ENCODE data around the gene TAGAP. TPM values are rescaled to one million over a fixed set of nuclear protein-coding genes. Genes with fewer than 3 reads are reported as not detected.
A peak's percentile ranks its signal among the peaks of the same experiment; 100 is the strongest.

The TAGAP gene
- total RNA-seq, 1 donor from 2014 or later: 9.2 TPM

GRCh38 chr6:159083146-159083545 is 38.4 kb upstream of the TAGAP start:
- intact Hi-C loops (cut with DNase I): no loop called here
- Histone ChIP-seq H3K27ac (no peak overlapping the region), H3K27me3 (no peaks in the 10 kb centered on the region), H3K36me3 (no peaks in the 10 kb centered on the region), H3K9me3 (no peaks in the 10 kb centered on the region), H3K4me1 (no peaks in the 10 kb centered on the region), H3K4me3 (no peak overlapping the region)
- no peak for TF ChIP-seq CTCF (IDR thresholded peaks at IDR 0.05)
- DNase-seq (ENCODE audit: low spot score in 2 of 2): no peak

- no peak for DNase-seq (ENCODE audit: low spot score in 2 of 2)
Measured at GRCh38 chr6:159082039-159082815, 37.4 kb upstream of the TAGAP start.

GRCh38 chr6:159080217-159080976 is 35.6 kb upstream of the TAGAP start:
- no peak for TF ChIP-seq CTCF (IDR thresholded peaks at IDR 0.05)
- DNase-seq (ENCODE audit: low spot score in 2 of 2): peak in 1 of 2 donors; percentile 27
- no peaks in the 10 kb centered on the region for H3K9me3 ChIP-seq

More at GRCh38 chr6:159082039-159082815, 37.4 kb upstream of the TAGAP start:
- Histone ChIP-seq H3K4me3 (no peak overlapping the region), H3K27me3 (no peaks in the 10 kb centered on the region), H3K27ac (no peak overlapping the region), H3K4me1 (no peaks in the 10 kb centered on the region), H3K36me3 (no peaks in the 10 kb centered on the region), H3K9me3 (no peaks in the 10 kb centered on the region)
- TF ChIP-seq CTCF (IDR thresholded peaks at IDR 0.05): no peak
- intact Hi-C loops (cut with DNase I): no loop called here

GRCh38 chr6:159079367-159079766 is 34.6 kb upstream of the TAGAP start:
- no peak for TF ChIP-seq CTCF (IDR thresholded peaks at IDR 0.05)
- Histone ChIP-seq H3K36me3 (no peaks in the 10 kb centered on the region), H3K27me3 (no peaks in the 10 kb centered on the region), H3K27ac (no peak overlapping the region), H3K9me3 (no peaks in the 10 kb centered on the region), H3K4me1 (no peaks in the 10 kb centered on the region), H3K4me3 (no peak overlapping the region)
- DNase-seq (ENCODE audit: low spot score in 2 of 2): no peak
- intact Hi-C loops (cut with DNase I): no loop called here

More at GRCh38 chr6:159080217-159080976, 35.6 kb upstream of the TAGAP start:
- Histone ChIP-seq H3K27me3 (no peaks in the 10 kb centered on the region), H3K27ac (no peak overlapping the region), H3K36me3 (no peaks in the 10 kb centered on the region), H3K4me1 (no peaks in the 10 kb centered on the region), H3K4me3 (no peak overlapping the region)
- intact Hi-C loops (cut with DNase I): no loop called here

GRCh38 chr6:159077123-159077522 is 32.3 kb upstream of the TAGAP start:
- no peaks in the 10 kb centered on the region for H3K4me1 ChIP-seq
- intact Hi-C loops (cut with DNase I): no loop called here
- H3K36me3 ChIP-seq: no peaks in the 10 kb centered on the region
- no peak for TF ChIP-seq CTCF (IDR thresholded peaks at IDR 0.05)
- no peak overlapping the region for H3K27ac ChIP-seq
- no peak overlapping the region for H3K4me3 ChIP-seq
- H3K9me3 ChIP-seq: no peaks in the 10 kb centered on the region
- no peaks in the 10 kb centered on the region for H3K27me3 ChIP-seq
- DNase-seq (ENCODE audit: low spot score in 2 of 2): no peak

All from ascending aorta (tissue), 2 donors.